GM10847 (cell line): ENCODE measurements around the gene SCCPDH.

Experiments used
- POLR2A ChIP-seq: IDR thresholded peaks from 2 replicates; pipeline ENCODE4 v1.6.1; 2011; ENCODE audit not compliant: insufficient read length; ENCODE audit errors: extremely low read depth

SCCPDH gene

GRCh38 chr1:246734866-246735265, 10.7 kb downstream of the SCCPDH start:
- no peak for TF ChIP-seq POLR2A

GRCh38 chr1:246735735-246736134, 11.5 kb downstream of the SCCPDH start:
- no peak for TF ChIP-seq POLR2A

GRCh38 chr1:246742396-246742795, 18.2 kb downstream of the SCCPDH start:
- TF ChIP-seq POLR2A, result no peak

- no peak for TF ChIP-seq POLR2A
Observed at GRCh38 chr1:246748006-246748405, 23.8 kb downstream of the SCCPDH start.

- TF ChIP-seq POLR2A, result no peak
Observed at GRCh38 chr1:246748867-246749266, 24.7 kb downstream of the SCCPDH start.

GRCh38 chr1:246750752-246751151, 26.5 kb downstream of the SCCPDH start:
- TF ChIP-seq POLR2A, result no peak

GRCh38 chr1:246753670-246754535, 29.7 kb downstream of the SCCPDH start:
- no peak for TF ChIP-seq POLR2A

GRCh38 chr1:246755419-246755818, 31.2 kb downstream of the SCCPDH start:
- TF ChIP-seq POLR2A, result no peak

- no peak for TF ChIP-seq POLR2A
Observed at GRCh38 chr1:246760422-246761347, 36.5 kb downstream of the SCCPDH start.

- TF ChIP-seq POLR2A, result no peak
Observed at GRCh38 chr1:246761396-246761795, 37.2 kb downstream of the SCCPDH start.

GRCh38 chr1:246765521-246765920, 41.3 kb downstream of the SCCPDH start:
- no peak for TF ChIP-seq POLR2A

- no peak for TF ChIP-seq POLR2A
Observed at GRCh38 chr1:246768403-246769020, 44.3 kb downstream of the SCCPDH start.

GRCh38 chr1:246769306-246769705, 45.1 kb downstream of the SCCPDH start:
- TF ChIP-seq POLR2A, result no peak

- TF ChIP-seq POLR2A, result no peak
Observed at GRCh38 chr1:246771366-246771765, 47.2 kb downstream of the SCCPDH start.

- no peak for TF ChIP-seq POLR2A
Observed at GRCh38 chr1:246772686-246773085, 48.5 kb downstream of the SCCPDH start.

- TF ChIP-seq POLR2A, result no peak
Observed at GRCh38 chr1:246773213-246773641, 49.0 kb downstream of the SCCPDH start.
